Mucosa of rectum (tissue), 2 donors: ENCODE measurements around the gene FOXN1.

Experiments used
- H3K27ac ChIP-seq, 2 donors: one replicate each; pipeline ENCODE4 v1.7.0; 2013; ENCODE audit warnings: inconsistent platforms in 2 of 2, low read depth in 2 of 2, low read length in 2 of 2
- H3K27me3 ChIP-seq, 2 donors: one replicate each; pipeline ENCODE4 v1.7.0; 2013; ENCODE audit warnings: low read length in 2 of 2; ENCODE audit not compliant: control insufficient read depth in 2 of 2, insufficient read depth in 2 of 2
- H3K36me3 ChIP-seq, 2 donors: one replicate each; pipeline ENCODE4 v1.7.0; 2013; ENCODE audit warnings: low read length in 2 of 2; ENCODE audit not compliant: control insufficient read depth in 2 of 2, insufficient read depth in 2 of 2
- H3K4me1 ChIP-seq, 2 donors: one replicate each; pipeline ENCODE4 v1.7.0; 2013; ENCODE audit warnings: low read length in 2 of 2, mild to moderate bottlenecking in 1 of 2; ENCODE audit not compliant: control insufficient read depth in 2 of 2, insufficient read depth in 2 of 2
- H3K4me3 ChIP-seq, 2 donors: one replicate each; pipeline ENCODE4 v1.7.0; 2013; ENCODE audit warnings: low read length in 2 of 2
- H3K9ac ChIP-seq, 2 donors: one replicate each; pipeline ENCODE4 v1.7.0; 2013; ENCODE audit warnings: low read length in 2 of 2, low read depth in 1 of 2, mild to moderate bottlenecking in 1 of 2
- H3K9me3 ChIP-seq, 2 donors: one replicate each; pipeline ENCODE4 v1.7.0; 2013; ENCODE audit warnings: low read length in 2 of 2; ENCODE audit not compliant: control insufficient read depth in 2 of 2
- donor health status: healthy.
- donor health status: Normal muscosa, but diverticular disease.

FOXN1 gene

GRCh38 chr17:28532050-28532960 lies 26.2 kb downstream of the FOXN1 start:
- Histone ChIP-seq H3K27me3 (no peaks in the 10 kb centered on the region), H3K9ac (peak overlapping the region in 1 of 2 donors; percentile 30), H3K36me3 (no peaks in the 10 kb centered on the region), H3K4me1 (peaks cover 24 to 62% of the 10 kb centered on the region in 2 donors), H3K4me3 (no peak overlapping the region), H3K9me3 (no peaks in the 10 kb centered on the region), H3K27ac (peak overlapping the region; percentile 48 to 54)

GRCh38 chr17:28533091-28533807 lies 27.1 kb downstream of the FOXN1 start:
- Histone ChIP-seq H3K36me3 (no peaks in the 10 kb centered on the region), H3K9ac (peak overlapping the region in 1 of 2 donors; percentile 30), H3K27me3 (peaks cover 0 to 2% of the 10 kb centered on the region in 2 donors), H3K4me1 (peaks cover 16 to 53% of the 10 kb centered on the region in 2 donors), H3K27ac (peak overlapping the region; percentile 48 to 54), H3K9me3 (no peaks in the 10 kb centered on the region), H3K4me3 (no peak overlapping the region)

- H3K9me3 ChIP-seq, result no peaks in the 10 kb centered on the region
Measured at GRCh38 chr17:28534740-28535375, 28.7 kb downstream of the FOXN1 start.

GRCh38 chr17:28536532-28537218 lies 30.5 kb downstream of the FOXN1 start:
- Histone ChIP-seq H3K27ac (peak overlapping the region in 1 of 2 donors; percentile 6), H3K9me3 (no peaks in the 10 kb centered on the region), H3K27me3 (peaks cover 0 to 3% of the 10 kb centered on the region in 2 donors), H3K4me1 (peaks cover 9 to 41% of the 10 kb centered on the region in 2 donors), H3K4me3 (no peak overlapping the region), H3K36me3 (no peaks in the 10 kb centered on the region), H3K9ac (no peak overlapping the region)

More at GRCh38 chr17:28534740-28535375, 28.7 kb downstream of the FOXN1 start:
- Histone ChIP-seq H3K4me1 (peaks cover 9 to 41% of the 10 kb centered on the region in 2 donors), H3K36me3 (no peaks in the 10 kb centered on the region), H3K4me3 (no peak overlapping the region), H3K9ac (no peak overlapping the region), H3K27me3 (peaks cover 0 to 3% of the 10 kb centered on the region in 2 donors), H3K27ac (no peak overlapping the region)

GRCh38 chr17:28537219-28537610 lies 31.1 kb downstream of the FOXN1 start:
- Histone ChIP-seq H3K9me3 (no peaks in the 10 kb centered on the region), H3K9ac (no peak overlapping the region), H3K4me3 (no peak overlapping the region), H3K27ac (no peak overlapping the region), H3K27me3 (peaks cover 0 to 3% of the 10 kb centered on the region in 2 donors), H3K4me1 (peaks cover 8 to 39% of the 10 kb centered on the region in 2 donors), H3K36me3 (no peaks in the 10 kb centered on the region)

- Histone ChIP-seq H3K4me1 (peaks cover 0 to 27% of the 10 kb centered on the region in 2 donors), H3K9ac (no peak overlapping the region), H3K27me3 (peaks cover 0 to 3% of the 10 kb centered on the region in 2 donors), H3K9me3 (no peaks in the 10 kb centered on the region), H3K36me3 (no peaks in the 10 kb centered on the region), H3K27ac (no peak overlapping the region), H3K4me3 (no peak overlapping the region)
Measured at GRCh38 chr17:28538296-28538895, 32.2 kb downstream of the FOXN1 start.

GRCh38 chr17:28540231-28540630 lies 34.1 kb downstream of the FOXN1 start:
- Histone ChIP-seq H3K36me3 (no peaks in the 10 kb centered on the region), H3K9ac (no peak overlapping the region), H3K27ac (no peak overlapping the region), H3K4me3 (no peak overlapping the region), H3K4me1 (peaks cover 0 to 19% of the 10 kb centered on the region in 2 donors), H3K27me3 (peaks cover 0 to 3% of the 10 kb centered on the region in 2 donors), H3K9me3 (no peaks in the 10 kb centered on the region)

GRCh38 chr17:28541439-28541838 lies 35.3 kb downstream of the FOXN1 start:
- Histone ChIP-seq H3K9ac (no peak overlapping the region), H3K4me3 (no peak overlapping the region), H3K9me3 (no peaks in the 10 kb centered on the region), H3K4me1 (peaks cover 0 to 10% of the 10 kb centered on the region in 2 donors), H3K27me3 (peaks cover 0 to 3% of the 10 kb centered on the region in 2 donors), H3K36me3 (no peaks in the 10 kb centered on the region), H3K27ac (no peak overlapping the region)

- Histone ChIP-seq H3K9me3 (no peaks in the 10 kb centered on the region), H3K27ac (no peak overlapping the region), H3K27me3 (no peaks in the 10 kb centered on the region), H3K9ac (no peak overlapping the region), H3K4me3 (no peak overlapping the region), H3K36me3 (peaks cover 0 to 8% of the 10 kb centered on the region in 2 donors), H3K4me1 (peaks cover 4 to 8% of the 10 kb centered on the region in 2 donors)
Measured at GRCh38 chr17:28544402-28545140, 38.4 kb downstream of the FOXN1 start.
